Measurements from ENCODE around the gene OR2T3. TPM values are rescaled to one million over a fixed set of nuclear protein-coding genes. Genes with fewer than 3 reads are reported as not detected.
"Not testable (repeated sequence)": the region's sequence is repeated elsewhere in the genome, so short reads cannot be mapped to it uniquely, and the experiment has no call there.

Gene OR2T3
- total RNA-seq, 4 donors from 2014 or later = not detected

- H3K9me3 ChIP-seq; DNase-seq; H3K27me3 ChIP-seq; H3K27ac ChIP-seq; H3K36me3 ChIP-seq; intact Hi-C loops (cut with DNase I; ENCODE audit: low total_unique reads); H3K4me1 ChIP-seq; H3K4me3 ChIP-seq: not testable (repeated sequence)
- 53% methylated on average over 1 of the region's 2 CpGs; no CpG with 5 or more reads in 1 of the 2 donors for WGBS, 2 donors (ENCODE audit: low coverage in 1 of 2)
- in situ Hi-C loops (cut with MboI; ENCODE audit: low pct_ligation_motif_present in 1 of 4, low pct_unique_long_range_greater_than_20kb in 1 of 4, low sequenced_read_pairs in 3 of 4) = loop anchor here in 1 of 4 donors (5.0 kb wide), 1 partner anchor 205 kb away; the partner anchor contains the start of gene OR2T35
These were observed 30.5 kb upstream of the OR2T3 start for GRCh38 chr1:248442500-248443277.

DNA sequence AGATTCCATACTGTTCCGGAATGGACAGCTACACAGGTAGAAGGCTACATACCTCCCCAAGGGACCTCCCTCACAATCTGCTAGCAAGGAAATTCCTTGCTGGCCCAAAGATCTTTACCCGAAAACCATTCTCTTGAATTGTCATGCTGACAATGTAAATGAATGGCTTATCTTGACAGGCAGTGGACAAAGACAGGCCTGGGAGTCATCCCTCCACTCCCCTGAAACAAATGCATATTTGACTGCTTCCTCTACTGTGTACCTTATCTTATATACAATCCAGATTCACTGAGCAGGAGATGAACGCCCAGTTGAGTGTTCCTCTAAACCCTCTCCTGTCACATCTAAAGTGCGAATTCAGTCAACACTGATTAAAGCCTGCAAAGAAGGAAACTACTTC, 28.5 kb upstream of the OR2T3 start:
- H3K9me3 ChIP-seq; H3K27ac ChIP-seq; H3K4me3 ChIP-seq; H3K27me3 ChIP-seq; H3K36me3 ChIP-seq; intact Hi-C loops (cut with DNase I; ENCODE audit: low total_unique reads); DNase-seq; H3K4me1 ChIP-seq: not testable (repeated sequence)
- in situ Hi-C loops (cut with MboI; ENCODE audit: low pct_ligation_motif_present in 1 of 4, low pct_unique_long_range_greater_than_20kb in 1 of 4, low sequenced_read_pairs in 3 of 4) = loop anchor here in 1 of 4 donors (5.0 kb wide), 1 partner anchor 203 kb away; the partner anchor contains the start of gene OR2T35
- WGBS, 2 donors (ENCODE audit: low coverage in 1 of 2) = 78 to 80% methylated on average over 4 of the region's 4 CpGs

GRCh38 chr1:248445399-248445798, 27.8 kb upstream of the OR2T3 start, which contains the start of gene OR2T2:
Gene OR2T2, plus strand, starts transcription at chr1:248445637. Its CDS starts 7,161 bp downstream, at chr1:248452798.
- 68 to 89% methylated on average over 1 of the region's 2 CpGs for WGBS, 2 donors (ENCODE audit: low coverage in 1 of 2)
- intact Hi-C loops (cut with DNase I; ENCODE audit: low total_unique reads); H3K27me3 ChIP-seq; H3K36me3 ChIP-seq; H3K27ac ChIP-seq; in situ Hi-C loops (cut with MboI; ENCODE audit: low pct_ligation_motif_present in 1 of 4, low pct_unique_long_range_greater_than_20kb in 1 of 4, low sequenced_read_pairs in 3 of 4); H3K4me3 ChIP-seq; DNase-seq; H3K4me1 ChIP-seq; H3K9me3 ChIP-seq: not testable (repeated sequence)

- H3K4me3 ChIP-seq; H3K27ac ChIP-seq; H3K4me1 ChIP-seq; DNase-seq; H3K27me3 ChIP-seq; H3K9me3 ChIP-seq; intact Hi-C loops (cut with DNase I; ENCODE audit: low total_unique reads); in situ Hi-C loops (cut with MboI; ENCODE audit: low pct_ligation_motif_present in 1 of 4, low pct_unique_long_range_greater_than_20kb in 1 of 4, low sequenced_read_pairs in 3 of 4); H3K36me3 ChIP-seq: not testable (repeated sequence)
- no CpG with 5 or more reads among the region's 4 CpGs for WGBS, 2 donors (ENCODE audit: low coverage in 1 of 2)
These were observed 24.6 kb upstream of the OR2T3 start for GRCh38 chr1:248448409-248449074.

DNA sequence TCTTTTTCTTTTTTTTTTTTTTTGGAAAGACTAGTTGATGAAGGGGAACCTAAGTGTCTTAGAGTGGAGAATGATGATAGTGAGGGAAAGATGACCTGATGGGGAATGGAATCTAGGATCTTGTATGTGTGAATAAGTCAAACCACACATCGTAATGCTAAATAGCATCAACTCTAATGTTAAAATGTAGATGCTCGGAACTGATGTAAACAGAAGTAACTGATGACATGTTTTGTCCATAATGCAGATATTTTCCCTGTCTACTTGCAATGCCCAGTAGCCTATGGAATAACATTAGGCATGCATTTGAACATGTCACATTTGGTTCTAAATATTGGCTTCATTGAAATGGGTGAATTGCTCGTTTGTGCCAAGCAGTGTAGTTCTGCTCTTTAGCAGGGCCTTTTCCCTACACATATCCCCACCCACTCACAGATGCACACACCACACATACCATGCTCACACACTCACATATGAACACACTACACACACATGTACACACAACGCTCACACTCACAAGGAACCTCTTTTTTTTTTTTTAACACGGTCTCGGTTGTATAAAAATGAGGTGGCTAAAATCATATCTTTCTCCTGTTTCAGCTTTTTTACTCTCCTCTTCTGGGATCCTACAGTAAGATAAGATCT, 23.2 kb upstream of the OR2T3 start:
- H3K4me3 ChIP-seq; in situ Hi-C loops (cut with MboI; ENCODE audit: low pct_ligation_motif_present in 1 of 4, low pct_unique_long_range_greater_than_20kb in 1 of 4, low sequenced_read_pairs in 3 of 4); H3K27me3 ChIP-seq; H3K36me3 ChIP-seq; DNase-seq; H3K9me3 ChIP-seq; H3K27ac ChIP-seq; H3K4me1 ChIP-seq; intact Hi-C loops (cut with DNase I; ENCODE audit: low total_unique reads): not testable (repeated sequence)
- 69 to 83% methylated on average over 5 of the region's 6 CpGs for WGBS, 2 donors (ENCODE audit: low coverage in 1 of 2)

DNA sequence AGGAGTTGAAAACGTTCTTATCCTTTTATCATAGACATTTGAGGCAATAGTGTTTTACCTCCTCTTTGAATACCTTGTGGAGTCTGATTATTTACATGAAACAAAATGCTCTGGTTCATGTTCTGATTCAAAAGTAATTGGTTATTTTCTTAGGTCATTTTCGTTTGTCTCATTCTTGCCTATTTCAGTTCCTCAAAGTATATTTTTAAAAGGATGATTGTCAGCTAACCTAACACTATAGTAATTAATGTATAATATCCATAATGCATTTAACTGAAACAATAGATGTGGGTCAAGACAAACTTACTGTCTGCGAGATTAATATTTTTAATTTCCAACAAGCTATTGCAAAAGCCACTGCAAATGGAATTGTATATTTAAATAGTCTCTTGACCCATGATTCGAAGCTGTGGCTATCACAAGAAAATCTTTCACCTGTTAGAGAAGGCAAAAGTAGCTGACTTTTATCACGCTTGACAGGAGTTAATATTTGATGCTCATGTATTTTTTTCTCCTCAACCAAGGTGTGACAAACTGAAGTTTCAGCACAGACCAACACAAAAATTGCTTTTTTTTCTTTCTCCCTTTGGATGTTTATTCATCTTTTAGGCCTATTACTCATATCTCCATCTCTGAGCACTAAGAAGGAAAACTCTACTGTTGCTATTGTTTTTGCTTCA, 22.5 kb upstream of the OR2T3 start:
- H3K36me3 ChIP-seq; in situ Hi-C loops (cut with MboI; ENCODE audit: low pct_ligation_motif_present in 1 of 4, low pct_unique_long_range_greater_than_20kb in 1 of 4, low sequenced_read_pairs in 3 of 4); H3K27me3 ChIP-seq; H3K27ac ChIP-seq; intact Hi-C loops (cut with DNase I; ENCODE audit: low total_unique reads); H3K9me3 ChIP-seq; H3K4me3 ChIP-seq; DNase-seq; H3K4me1 ChIP-seq: not testable (repeated sequence)
- 33 to 52% methylated on average over 1 to 2 of the region's 5 CpGs for WGBS, 2 donors (ENCODE audit: low coverage in 1 of 2)

DNA sequence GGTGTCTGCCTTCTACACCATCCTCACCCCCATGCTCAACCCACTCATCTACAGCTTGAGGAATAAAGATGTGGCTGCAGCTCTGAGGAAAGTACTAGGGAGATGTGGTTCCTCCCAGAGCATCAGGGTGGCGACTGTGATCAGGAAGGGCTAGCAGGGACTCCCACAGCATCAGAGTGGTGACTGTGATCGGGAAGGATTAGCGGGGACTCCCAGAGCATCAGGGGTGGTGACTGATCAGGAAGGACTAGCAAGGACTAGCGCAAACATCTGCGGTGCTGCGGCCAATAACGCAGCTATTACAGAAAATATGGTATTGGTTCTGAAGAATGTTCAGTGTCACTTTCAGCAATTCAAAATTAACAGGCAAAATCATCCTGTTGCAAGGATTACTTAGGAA, 19.5 kb upstream of the OR2T3 start:
- 89% methylated on average over 7 of the region's 7 CpGs; no CpG with 5 or more reads in 1 of the 2 donors for WGBS, 2 donors (ENCODE audit: low coverage in 1 of 2)
- in situ Hi-C loops (cut with MboI; ENCODE audit: low pct_ligation_motif_present in 1 of 4, low pct_unique_long_range_greater_than_20kb in 1 of 4, low sequenced_read_pairs in 3 of 4) = not testable (repeated sequence)

DNA sequence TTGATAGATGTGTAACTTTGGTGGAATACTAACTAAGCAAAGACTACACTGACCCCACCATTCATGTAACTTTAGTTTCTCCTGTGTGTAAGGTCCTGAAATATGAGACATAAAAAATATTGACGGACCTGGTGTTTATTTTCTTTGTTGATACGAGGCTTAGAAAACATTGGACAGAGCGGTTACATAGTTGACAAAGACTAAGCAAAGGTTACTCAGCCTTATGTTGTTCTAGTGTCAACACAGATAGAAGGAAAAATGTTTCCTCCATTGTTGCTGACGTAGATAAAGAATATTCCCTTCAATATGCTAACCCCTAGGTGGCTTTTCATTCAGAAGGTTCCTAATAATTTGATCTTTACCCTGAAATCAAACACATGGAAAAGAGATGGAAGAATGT, 18.1 kb upstream of the OR2T3 start:
- in situ Hi-C loops (cut with MboI; ENCODE audit: low pct_ligation_motif_present in 1 of 4, low pct_unique_long_range_greater_than_20kb in 1 of 4, low sequenced_read_pairs in 3 of 4); H3K4me1 ChIP-seq; H3K36me3 ChIP-seq; intact Hi-C loops (cut with DNase I; ENCODE audit: low total_unique reads); DNase-seq; H3K4me3 ChIP-seq; H3K27ac ChIP-seq; H3K9me3 ChIP-seq; H3K27me3 ChIP-seq: not testable (repeated sequence)
- WGBS, 2 donors (ENCODE audit: low coverage in 1 of 2) = 80% methylated on average over 3 of the region's 4 CpGs; no CpG with 5 or more reads in 1 of the 2 donors

More for the DNA sequence above, 19.5 kb upstream of the OR2T3 start:
- H3K36me3 ChIP-seq; H3K27me3 ChIP-seq; H3K4me1 ChIP-seq; H3K27ac ChIP-seq; DNase-seq; H3K9me3 ChIP-seq; intact Hi-C loops (cut with DNase I; ENCODE audit: low total_unique reads); H3K4me3 ChIP-seq: not testable (repeated sequence)

- intact Hi-C loops (cut with DNase I; ENCODE audit: low total_unique reads); DNase-seq: not testable (repeated sequence)
- WGBS, 2 donors (ENCODE audit: low coverage in 1 of 2) = no CpG with 5 or more reads among the region's 2 CpGs
These were observed 16.5 kb upstream of the OR2T3 start for GRCh38 chr1:248456635-248457034.

GRCh38 chr1:248459117-248459516, 14.0 kb upstream of the OR2T3 start:
- in situ Hi-C loops (cut with MboI; ENCODE audit: low pct_ligation_motif_present in 1 of 4, low pct_unique_long_range_greater_than_20kb in 1 of 4, low sequenced_read_pairs in 3 of 4); H3K4me3 ChIP-seq; intact Hi-C loops (cut with DNase I; ENCODE audit: low total_unique reads); H3K4me1 ChIP-seq; H3K36me3 ChIP-seq; H3K27me3 ChIP-seq; DNase-seq; H3K9me3 ChIP-seq; H3K27ac ChIP-seq: not testable (repeated sequence)
- WGBS, 2 donors (ENCODE audit: low coverage in 1 of 2) = 66 to 74% methylated on average over 3 to 7 of the region's 7 CpGs

More at GRCh38 chr1:248456635-248457034, 16.5 kb upstream of the OR2T3 start:
- H3K9me3 ChIP-seq; H3K27ac ChIP-seq; H3K4me3 ChIP-seq; H3K4me1 ChIP-seq; in situ Hi-C loops (cut with MboI; ENCODE audit: low pct_ligation_motif_present in 1 of 4, low pct_unique_long_range_greater_than_20kb in 1 of 4, low sequenced_read_pairs in 3 of 4); H3K36me3 ChIP-seq; H3K27me3 ChIP-seq: not testable (repeated sequence)

All from transverse colon (tissue), 4 donors.